HFFc6 (cell line): ENCODE results near the gene DNMT3A. TPM values are rescaled to one million over a fixed set of nuclear protein-coding genes. Genes with fewer than 3 reads are reported as not detected.

ENCODE experiments used
- DNase-seq: peaks from one replicate; pipeline ENCODE4 v3.0.0-alpha.2; 2018
- H3K27ac Mint-ChIP-seq: 2 replicates; pipeline ENCODE4 v1.8.0; 2020; ENCODE audit warnings: mild to moderate bottlenecking, mixed read lengths
- H3K27me3 Mint-ChIP-seq: 2 replicates; pipeline ENCODE4 v1.8.0; 2021; ENCODE audit warnings: mild to moderate bottlenecking, moderate library complexity, mixed read lengths; ENCODE audit not compliant: insufficient read depth
- H3K36me3 Mint-ChIP-seq: 2 replicates; pipeline ENCODE4 v1.8.0; 2021; ENCODE audit warnings: low read depth, mixed read lengths
- H3K4me1 Mint-ChIP-seq: 2 replicates; pipeline ENCODE4 v1.8.0; 2020; ENCODE audit warnings: low read depth, mixed read lengths
- H3K4me3 Mint-ChIP-seq: 2 replicates; pipeline ENCODE4 v1.8.0; 2020; ENCODE audit warnings: mild to moderate bottlenecking, moderate library complexity, mixed read lengths
- H3K9me3 Mint-ChIP-seq: 2 replicates; pipeline ENCODE4 v1.8.0; 2020; ENCODE audit warnings: mild to moderate bottlenecking, mixed read lengths
- total RNA-seq, 6 experiments: library from RNA; stranded (reverse); fragmentation: NEBNext Ultra II Directional; extraction: Animal tissue kit (Norgen Biotek cat#: 25700); gene quantifications; 2 replicates in 1 of 6; 3 replicates in 5 of 6; pipeline ENCODE4 v1.2.3, GENCODE V29; 2021
- TF ChIP-seq, protein P1 (sequence below): fragments of 200-600 bp; sonication (generic); IDR thresholded peaks from 2 replicates; pipeline ENCODE4 v1.5.0; 2021; ENCODE audit warnings: antibody characterized with exemption, mild to moderate bottlenecking

The DNMT3A gene
- total RNA-seq, 6 experiments from 2014 or later: 3.5 to 5.2 (median 4.5) TPM

DNA sequence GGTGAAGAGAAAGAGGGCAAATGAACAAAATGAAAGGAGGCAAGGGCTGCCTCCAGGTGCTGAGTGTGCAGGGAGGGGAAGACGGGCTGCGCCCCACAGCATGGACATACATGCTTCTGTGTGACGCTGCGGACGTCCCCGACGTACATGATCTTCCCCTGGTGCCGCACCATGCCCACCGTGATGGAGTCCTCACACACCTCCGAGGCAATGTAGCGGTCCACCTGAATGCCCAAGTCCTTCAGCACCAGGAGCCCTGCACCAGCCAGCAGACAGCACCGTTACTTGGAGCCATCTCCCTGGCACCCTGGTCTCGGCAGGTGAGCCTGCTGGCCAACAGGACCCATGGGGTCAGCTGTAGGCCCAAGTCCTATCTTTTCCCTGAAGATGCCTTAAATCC is 100.3 kb downstream of the DNMT3A start:
- no peaks in the 10 kb centered on the region for H3K36me3 Mint-ChIP-seq
- TF ChIP-seq, protein P1, sequence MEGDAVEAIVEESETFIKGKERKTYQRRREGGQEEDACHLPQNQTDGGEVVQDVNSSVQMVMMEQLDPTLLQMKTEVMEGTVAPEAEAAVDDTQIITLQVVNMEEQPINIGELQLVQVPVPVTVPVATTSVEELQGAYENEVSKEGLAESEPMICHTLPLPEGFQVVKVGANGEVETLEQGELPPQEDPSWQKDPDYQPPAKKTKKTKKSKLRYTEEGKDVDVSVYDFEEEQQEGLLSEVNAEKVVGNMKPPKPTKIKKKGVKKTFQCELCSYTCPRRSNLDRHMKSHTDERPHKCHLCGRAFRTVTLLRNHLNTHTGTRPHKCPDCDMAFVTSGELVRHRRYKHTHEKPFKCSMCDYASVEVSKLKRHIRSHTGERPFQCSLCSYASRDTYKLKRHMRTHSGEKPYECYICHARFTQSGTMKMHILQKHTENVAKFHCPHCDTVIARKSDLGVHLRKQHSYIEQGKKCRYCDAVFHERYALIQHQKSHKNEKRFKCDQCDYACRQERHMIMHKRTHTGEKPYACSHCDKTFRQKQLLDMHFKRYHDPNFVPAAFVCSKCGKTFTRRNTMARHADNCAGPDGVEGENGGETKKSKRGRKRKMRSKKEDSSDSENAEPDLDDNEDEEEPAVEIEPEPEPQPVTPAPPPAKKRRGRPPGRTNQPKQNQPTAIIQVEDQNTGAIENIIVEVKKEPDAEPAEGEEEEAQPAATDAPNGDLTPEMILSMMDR: no peak
- no peak for DNase-seq
- peaks cover 5% of the 10 kb centered on the region for H3K27me3 Mint-ChIP-seq
- no peak overlapping the region for H3K4me3 Mint-ChIP-seq
- no peaks in the 10 kb centered on the region for H3K9me3 Mint-ChIP-seq
- H3K4me1 Mint-ChIP-seq: no peaks in the 10 kb centered on the region
- no peak overlapping the region for H3K27ac Mint-ChIP-seq

DNA sequence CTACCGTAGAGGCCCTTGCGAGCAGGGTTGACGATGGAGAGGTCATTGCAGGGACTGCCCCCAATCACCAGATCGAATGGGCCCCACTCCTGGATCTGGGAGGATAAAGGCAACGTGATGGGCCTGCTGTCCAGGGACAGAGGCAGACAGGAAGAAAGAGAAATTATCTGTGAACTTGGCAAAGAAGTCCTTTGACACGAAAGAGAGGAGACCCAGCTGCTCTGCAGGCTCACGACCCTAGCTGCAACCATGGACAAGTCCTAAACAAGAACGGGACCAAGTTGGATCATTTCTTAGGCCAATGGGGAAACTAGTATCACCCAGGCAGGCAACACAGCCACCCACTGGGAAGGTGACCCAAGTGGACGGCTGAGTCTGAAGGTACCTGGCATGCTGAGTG is 101.1 kb downstream of the DNMT3A start:
- no peak overlapping the region for H3K4me3 Mint-ChIP-seq
- H3K27ac Mint-ChIP-seq: no peak overlapping the region
- no peak for DNase-seq
- H3K4me1 Mint-ChIP-seq: no peaks in the 10 kb centered on the region
- H3K27me3 Mint-ChIP-seq: peaks cover 4% of the 10 kb centered on the region
- H3K36me3 Mint-ChIP-seq: no peaks in the 10 kb centered on the region
- H3K9me3 Mint-ChIP-seq: no peaks in the 10 kb centered on the region
- TF ChIP-seq, protein P1: no peak

DNA sequence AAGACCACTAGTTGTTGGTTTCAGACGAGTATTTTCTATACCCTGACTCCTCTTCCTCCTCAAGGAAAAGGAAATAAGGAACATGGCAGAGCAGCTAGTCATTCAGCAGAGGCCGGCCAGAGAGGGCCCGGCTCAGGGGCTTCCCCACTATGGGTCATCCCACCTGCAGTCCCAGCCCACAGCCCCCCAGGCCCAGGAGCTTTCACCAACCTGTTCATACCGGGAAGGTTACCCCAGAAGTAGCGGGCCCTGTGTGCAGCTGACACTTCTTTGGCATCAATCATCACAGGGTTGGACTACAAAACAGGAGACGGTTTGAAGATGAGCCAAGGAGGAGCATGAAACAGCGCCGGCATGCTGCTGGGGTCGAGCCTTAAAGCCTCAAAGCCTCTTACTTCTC is 102.8 kb downstream of the DNMT3A start:
- no peak for DNase-seq
- Mint-ChIP-seq H3K27me3 (peaks cover 4% of the 10 kb centered on the region), H3K4me3 (no peak overlapping the region), H3K9me3 (no peaks in the 10 kb centered on the region), H3K27ac (no peak overlapping the region), H3K36me3 (no peaks in the 10 kb centered on the region), H3K4me1 (no peaks in the 10 kb centered on the region)
- TF ChIP-seq, protein P1: no peak

DNA sequence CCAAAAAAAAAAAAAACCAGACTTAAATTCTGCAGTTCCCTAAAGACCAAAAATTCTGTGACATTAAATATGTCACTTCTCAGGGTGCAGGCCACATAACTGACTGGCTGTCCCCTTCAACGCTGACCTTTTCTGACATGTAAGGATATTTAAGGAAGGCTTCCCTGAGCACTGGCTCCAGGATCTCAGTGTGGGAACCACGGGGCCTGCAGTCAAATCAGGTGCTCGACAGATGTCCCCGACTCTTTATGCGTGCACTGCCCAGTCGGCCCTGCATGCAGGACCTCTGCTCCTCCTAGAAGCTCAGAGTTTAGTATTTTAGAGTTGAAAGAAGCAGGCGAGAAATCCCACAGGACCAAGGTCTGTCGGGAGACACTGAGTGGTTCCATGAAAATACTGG is 104.0 kb downstream of the DNMT3A start:
- no peaks in the 10 kb centered on the region for H3K9me3 Mint-ChIP-seq
- H3K4me3 Mint-ChIP-seq: no peak overlapping the region
- no peak overlapping the region for H3K27ac Mint-ChIP-seq

DNA sequence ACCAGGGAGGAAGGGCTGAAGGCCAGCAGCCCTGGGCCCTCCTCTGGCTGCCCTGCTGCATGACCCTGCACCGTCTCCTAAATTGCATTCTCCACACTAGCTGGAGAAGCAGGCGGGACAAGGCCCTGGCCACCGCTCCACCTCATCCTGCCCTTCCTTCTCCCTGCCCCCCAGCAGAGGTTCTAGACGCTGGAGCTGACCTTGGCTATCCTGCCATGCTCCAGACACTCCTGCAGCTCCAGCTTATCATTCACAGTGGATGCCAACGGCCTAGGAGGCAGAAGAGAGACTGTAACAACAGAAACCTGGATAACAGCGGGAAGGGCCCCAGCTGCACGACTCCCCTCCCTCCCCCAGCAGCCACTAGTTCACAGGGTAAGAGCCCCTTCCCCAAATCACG is 105.0 kb downstream of the DNMT3A start:
- Mint-ChIP-seq H3K4me1 (no peaks in the 10 kb centered on the region), H3K36me3 (no peaks in the 10 kb centered on the region), H3K9me3 (no peaks in the 10 kb centered on the region), H3K27ac (no peak overlapping the region), H3K27me3 (peaks cover 4% of the 10 kb centered on the region), H3K4me3 (no peak overlapping the region)
- DNase-seq: no peak
- TF ChIP-seq, protein P1: no peak

More for the DNA sequence above, 104.0 kb downstream of the DNMT3A start:
- Mint-ChIP-seq H3K36me3 (no peaks in the 10 kb centered on the region), H3K4me1 (no peaks in the 10 kb centered on the region), H3K27me3 (peaks cover 4% of the 10 kb centered on the region)
- DNase-seq: no peak
- TF ChIP-seq, protein P1: no peak

DNA sequence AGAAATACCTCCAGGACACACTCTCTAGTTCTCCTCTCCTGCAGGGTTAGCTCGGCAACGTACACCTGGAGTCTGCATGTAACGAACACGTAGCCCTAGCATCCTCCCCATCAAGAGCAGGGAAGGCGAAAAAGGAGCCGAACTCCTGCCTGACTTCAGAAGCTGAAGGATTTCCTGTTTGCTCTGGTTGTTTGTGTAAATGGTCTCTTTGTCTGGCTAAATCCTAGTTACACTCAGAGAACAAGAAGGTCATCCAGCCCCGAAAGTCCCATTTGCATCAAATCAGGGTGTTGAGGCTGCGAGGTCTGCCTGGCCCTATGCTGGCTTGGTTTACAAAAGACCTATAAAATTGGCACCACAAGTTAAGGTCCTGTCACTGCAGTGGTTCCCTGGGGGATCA is 107.0 kb downstream of the DNMT3A start:
- DNase-seq: no peak
- H3K36me3 Mint-ChIP-seq: no peaks in the 10 kb centered on the region
- H3K4me3 Mint-ChIP-seq: no peak overlapping the region
- H3K9me3 Mint-ChIP-seq: no peaks in the 10 kb centered on the region
- H3K27ac Mint-ChIP-seq: no peak overlapping the region
- H3K4me1 Mint-ChIP-seq: no peaks in the 10 kb centered on the region
- TF ChIP-seq, protein P1: no peak
- H3K27me3 Mint-ChIP-seq: no peaks in the 10 kb centered on the region; the same call in 1 of the 2 replicates
